ENCODE measurements around the gene GABRG3. TPM values are rescaled to one million over a fixed set of nuclear protein-coding genes. Genes with fewer than 3 reads are reported as not detected.
"Not testable (repeated sequence)": the region's sequence is repeated elsewhere in the genome, so short reads cannot be mapped to it uniquely, and the experiment has no call there.

The GABRG3 gene
- total and polyA plus RNA-seq, 3 donors from 2014 or later = 3.7 to 13.4 (median 6.9) TPM

GRCh38 chr15:27361438-27361837 is 390.5 kb downstream of the GABRG3 start:
- 77 to 81% methylated on average over 5 of the region's 5 CpGs for WGBS, 2 donors
- TF ChIP-seq POLR2A (IDR thresholded peaks at IDR 0.05) = no peak
- TF ChIP-seq, protein P1, sequence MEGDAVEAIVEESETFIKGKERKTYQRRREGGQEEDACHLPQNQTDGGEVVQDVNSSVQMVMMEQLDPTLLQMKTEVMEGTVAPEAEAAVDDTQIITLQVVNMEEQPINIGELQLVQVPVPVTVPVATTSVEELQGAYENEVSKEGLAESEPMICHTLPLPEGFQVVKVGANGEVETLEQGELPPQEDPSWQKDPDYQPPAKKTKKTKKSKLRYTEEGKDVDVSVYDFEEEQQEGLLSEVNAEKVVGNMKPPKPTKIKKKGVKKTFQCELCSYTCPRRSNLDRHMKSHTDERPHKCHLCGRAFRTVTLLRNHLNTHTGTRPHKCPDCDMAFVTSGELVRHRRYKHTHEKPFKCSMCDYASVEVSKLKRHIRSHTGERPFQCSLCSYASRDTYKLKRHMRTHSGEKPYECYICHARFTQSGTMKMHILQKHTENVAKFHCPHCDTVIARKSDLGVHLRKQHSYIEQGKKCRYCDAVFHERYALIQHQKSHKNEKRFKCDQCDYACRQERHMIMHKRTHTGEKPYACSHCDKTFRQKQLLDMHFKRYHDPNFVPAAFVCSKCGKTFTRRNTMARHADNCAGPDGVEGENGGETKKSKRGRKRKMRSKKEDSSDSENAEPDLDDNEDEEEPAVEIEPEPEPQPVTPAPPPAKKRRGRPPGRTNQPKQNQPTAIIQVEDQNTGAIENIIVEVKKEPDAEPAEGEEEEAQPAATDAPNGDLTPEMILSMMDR (IDR thresholded peaks at IDR 0.05) = no peak
- no peaks in the 10 kb centered on the region for H3K9me3 ChIP-seq
- intact Hi-C loops (cut with DNase I; ENCODE audit: low total_unique reads) = no loop called here
- H3K27me3 ChIP-seq = no peaks in the 10 kb centered on the region
- H3K4me3 ChIP-seq = no peak overlapping the region
- DNase-seq = no peak
- no peak overlapping the region for H3K27ac ChIP-seq
- no peaks in the 10 kb centered on the region for H3K36me3 ChIP-seq (ENCODE audit: low read depth, missing control alignments)
- H3K4me1 ChIP-seq = no peaks in the 10 kb centered on the region

DNA sequence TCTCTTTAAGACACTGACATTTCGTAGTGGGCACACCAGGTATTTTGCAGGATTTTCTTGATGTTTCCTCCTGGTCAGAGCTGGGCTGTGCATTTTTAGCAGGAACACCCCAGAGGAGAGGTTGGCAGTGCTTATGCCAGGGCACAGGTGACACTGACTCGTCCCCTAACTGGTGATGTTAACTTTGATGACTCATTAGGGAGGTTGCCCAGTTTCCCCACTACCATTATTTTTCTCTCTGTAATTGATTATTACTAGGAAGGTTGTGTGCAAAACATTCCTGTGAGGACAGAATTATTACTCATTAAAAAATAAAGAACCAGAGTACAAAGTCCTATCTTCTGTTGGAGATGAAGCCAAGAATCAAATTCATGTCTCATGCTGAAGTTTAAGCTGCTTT is 394.5 kb downstream of the GABRG3 start:
- no peak overlapping the region for H3K4me3 ChIP-seq
- no peaks in the 10 kb centered on the region for H3K4me1 ChIP-seq
- no peaks in the 10 kb centered on the region for H3K27me3 ChIP-seq
- 74 to 87% methylated on average over 2 of the region's 2 CpGs for WGBS, 2 donors
- no peaks in the 10 kb centered on the region for H3K36me3 ChIP-seq (ENCODE audit: low read depth, missing control alignments)
- DNase-seq = no peak
- TF ChIP-seq, protein P1 (IDR thresholded peaks at IDR 0.05) = no peak
- no peak for TF ChIP-seq POLR2A (IDR thresholded peaks at IDR 0.05)
- intact Hi-C loops (cut with DNase I; ENCODE audit: low total_unique reads) = no loop called here
- H3K27ac ChIP-seq = no peak overlapping the region
- H3K9me3 ChIP-seq = no peaks in the 10 kb centered on the region

GRCh38 chr15:27377391-27377790 is 406.4 kb downstream of the GABRG3 start:
- H3K9me3 ChIP-seq; DNase-seq; H3K4me3 ChIP-seq; H3K36me3 ChIP-seq (ENCODE audit: low read depth, missing control alignments); H3K27ac ChIP-seq; H3K27me3 ChIP-seq; H3K4me1 ChIP-seq; intact Hi-C loops (cut with DNase I; ENCODE audit: low total_unique reads): not testable (repeated sequence)
- WGBS, 2 donors = 77 to 81% methylated on average over 2 of the region's 2 CpGs

- intact Hi-C loops (cut with DNase I; ENCODE audit: low total_unique reads) = no loop called here
- TF ChIP-seq, protein P1 (IDR thresholded peaks at IDR 0.05) = no peak
- TF ChIP-seq POLR2A (IDR thresholded peaks at IDR 0.05) = no peak
- no peak for DNase-seq
- 44 to 58% methylated on average over 8 of the region's 8 CpGs for WGBS, 2 donors
- Histone ChIP-seq H3K9me3 (no peaks in the 10 kb centered on the region), H3K4me1 (no peaks in the 10 kb centered on the region), H3K27me3 (no peaks in the 10 kb centered on the region), H3K27ac (no peak overlapping the region), H3K4me3 (no peak overlapping the region), H3K36me3 (ENCODE audit: low read depth, missing control alignments) (no peaks in the 10 kb centered on the region)
Measured at GRCh38 chr15:27382361-27383025, 411.5 kb downstream of the GABRG3 start.

DNA sequence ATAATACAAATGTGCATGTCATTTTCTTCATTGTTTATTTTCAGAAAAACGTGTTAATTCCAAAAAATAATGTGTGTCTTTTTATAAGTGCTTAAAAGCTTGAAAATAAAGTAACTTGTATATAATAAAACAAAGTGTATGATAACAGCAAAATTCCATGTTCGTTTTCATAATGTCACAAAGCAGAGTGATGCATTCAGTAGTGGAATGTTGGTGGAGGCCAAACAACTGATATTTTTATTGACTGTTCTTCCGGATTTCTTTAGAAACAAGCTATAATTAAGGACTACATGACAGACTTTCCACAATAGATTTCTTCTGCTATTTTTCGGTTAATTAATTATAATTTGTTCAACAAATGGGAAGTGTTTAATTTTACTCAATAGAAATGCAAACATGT is 412.7 kb downstream of the GABRG3 start:
- TF ChIP-seq, protein P1 (IDR thresholded peaks at IDR 0.05) = no peak
- no peak for TF ChIP-seq POLR2A (IDR thresholded peaks at IDR 0.05)
- H3K4me3 ChIP-seq = no peak overlapping the region
- H3K9me3 ChIP-seq = no peaks in the 10 kb centered on the region
- intact Hi-C loops (cut with DNase I; ENCODE audit: low total_unique reads) = no loop called here
- no peaks in the 10 kb centered on the region for H3K27me3 ChIP-seq
- no peaks in the 10 kb centered on the region for H3K36me3 ChIP-seq (ENCODE audit: low read depth, missing control alignments)
- no peak for DNase-seq
- H3K4me1 ChIP-seq = no peaks in the 10 kb centered on the region
- H3K27ac ChIP-seq = no peak overlapping the region
- WGBS, 2 donors = 60 to 64% methylated on average over 4 of the region's 4 CpGs
